Measurements from ENCODE around the gene CELF5. TPM values are rescaled to one million over a fixed set of nuclear protein-coding genes. Genes with fewer than 3 reads are reported as not detected.

Gene CELF5
- total RNA-seq, 1 experiment from 2014 or later: 0.48 TPM

GRCh38 chr19:3266792-3267514 is 42.5 kb downstream of the CELF5 start:
- no peaks in the 10 kb centered on the region for H3K9me2 ChIP-seq (ENCODE audit: insufficient read depth)
- TF ChIP-seq CTCF (conservative IDR thresholded peaks at IDR 0.05): no peak
- TF ChIP-seq EZH2 (IDR thresholded peaks at IDR 0.05; ENCODE audit: low read depth): no peak
- H3K4me2 ChIP-seq: no peak overlapping the region
- no peak for DNase-seq
- CTCF ChIA-PET: no interaction called here
- no peaks in the 10 kb centered on the region for H4K20me1 ChIP-seq (ENCODE audit: insufficient read depth)
- H3K4me1 ChIP-seq (replicated peaks; ENCODE audit: insufficient read depth): no peaks in the 10 kb centered on the region
- no TSS peak for BruUV-seq (replicated peaks)
- intact Hi-C loops (cut with micrococcal nuclease; ENCODE audit: unreplicated experiment): no loop called here
- H3K36me3 ChIP-seq (ENCODE audit: low read depth): no peaks in the 10 kb centered on the region
- H3K4me3 ChIP-seq: no peak overlapping the region
- no peaks in the 10 kb centered on the region for H3K79me2 ChIP-seq (ENCODE audit: low read depth)
- no peaks in the 10 kb centered on the region for H3K9me3 ChIP-seq (ENCODE audit: insufficient read depth, low read depth)
- POLR2A ChIA-PET (ENCODE audit: unreplicated experiment): no interaction called here
- no peak overlapping the region for H3K27ac ChIP-seq
- no peaks in the 10 kb centered on the region for H3F3A ChIP-seq (ENCODE audit: insufficient read depth, low read depth)
- H3K27me3 ChIP-seq (ENCODE audit: insufficient read depth, low read depth): peaks cover 13% of the 10 kb centered on the region; the same call in 1 of the 2 replicates
- H2AFZ ChIP-seq: no peak overlapping the region

- Histone ChIP-seq H3K9me3 (ENCODE audit: insufficient read depth, low read depth) (no peaks in the 10 kb centered on the region), H3K27ac (no peak overlapping the region), H3K36me3 (ENCODE audit: low read depth) (no peaks in the 10 kb centered on the region), H3K4me1 (replicated peaks; ENCODE audit: insufficient read depth) (no peaks in the 10 kb centered on the region), H2AFZ (no peak overlapping the region), H3F3A (ENCODE audit: insufficient read depth, low read depth) (no peaks in the 10 kb centered on the region), H3K27me3 (ENCODE audit: insufficient read depth, low read depth) (peaks cover 13% of the 10 kb centered on the region; the same call in 1 of the 2 replicates), H3K4me2 (no peak overlapping the region), H3K4me3 (no peak overlapping the region), H4K20me1 (ENCODE audit: insufficient read depth) (no peaks in the 10 kb centered on the region), H3K9me2 (ENCODE audit: insufficient read depth) (no peaks in the 10 kb centered on the region), H3K79me2 (ENCODE audit: low read depth) (no peaks in the 10 kb centered on the region)
- TF ChIP-seq CTCF (conservative IDR thresholded peaks at IDR 0.05): no peak
- no peak for TF ChIP-seq EZH2 (IDR thresholded peaks at IDR 0.05; ENCODE audit: low read depth)
- intact Hi-C loops (cut with micrococcal nuclease; ENCODE audit: unreplicated experiment): no loop called here
- CTCF ChIA-PET: no interaction called here
- no TSS peak for BruUV-seq (replicated peaks)
- POLR2A ChIA-PET (ENCODE audit: unreplicated experiment): no interaction called here
- no peak for DNase-seq
Observed at GRCh38 chr19:3268326-3268725, 43.9 kb downstream of the CELF5 start.

GRCh38 chr19:3268763-3269162 is 44.3 kb downstream of the CELF5 start:
- Histone ChIP-seq H3K27me3 (ENCODE audit: insufficient read depth, low read depth) (peaks cover 13% of the 10 kb centered on the region; the same call in 1 of the 2 replicates), H3K4me1 (replicated peaks; ENCODE audit: insufficient read depth) (no peaks in the 10 kb centered on the region), H2AFZ (no peak overlapping the region), H3K27ac (no peak overlapping the region), H3K9me2 (ENCODE audit: insufficient read depth) (no peaks in the 10 kb centered on the region), H3K4me3 (no peak overlapping the region), H4K20me1 (ENCODE audit: insufficient read depth) (no peaks in the 10 kb centered on the region), H3K36me3 (ENCODE audit: low read depth) (no peaks in the 10 kb centered on the region), H3K4me2 (no peak overlapping the region), H3F3A (ENCODE audit: insufficient read depth, low read depth) (no peaks in the 10 kb centered on the region), H3K79me2 (ENCODE audit: low read depth) (no peaks in the 10 kb centered on the region), H3K9me3 (ENCODE audit: insufficient read depth, low read depth) (no peaks in the 10 kb centered on the region)
- TF ChIP-seq CTCF (conservative IDR thresholded peaks at IDR 0.05): no peak
- TF ChIP-seq EZH2 (IDR thresholded peaks at IDR 0.05; ENCODE audit: low read depth): no peak
- CTCF ChIA-PET: no interaction called here
- intact Hi-C loops (cut with micrococcal nuclease; ENCODE audit: unreplicated experiment): no loop called here
- POLR2A ChIA-PET (ENCODE audit: unreplicated experiment): no interaction called here
- BruUV-seq (replicated peaks): no TSS peak
- DNase-seq: no peak

All from PC-9 (cell line).